H9 (cell line): ENCODE results near the gene SCN7A. TPM values are rescaled to one million over a fixed set of nuclear protein-coding genes. Genes with fewer than 3 reads are reported as not detected.

Experiments used
- DNase-seq: peaks from one replicate; pipeline ENCODE4 v3.0.0-alpha.2; 2017
- H2AFZ ChIP-seq: one replicate; pipeline ENCODE4 v1.6.1; 2013; ENCODE audit warnings: mild to moderate bottlenecking, low read length, control low read depth, moderate library complexity
- H2AK5ac ChIP-seq: 2 replicates; pipeline ENCODE4 v1.6.1; 2013; ENCODE audit warnings: low read length, control low read depth, mixed read lengths; ENCODE audit not compliant: insufficient read length
- H2BK120ac ChIP-seq: one replicate; pipeline ENCODE4 v1.6.1; 2013; ENCODE audit warnings: low read depth, mild to moderate bottlenecking, low read length, control low read depth, inconsistent platforms; ENCODE audit not compliant: poor library complexity, severe bottlenecking
- H2BK12ac ChIP-seq: 2 replicates; pipeline ENCODE4 v1.6.1; 2013; ENCODE audit warnings: low read length, control low read depth, mixed read lengths, low read depth; ENCODE audit not compliant: insufficient read length
- H2BK15ac ChIP-seq: 2 replicates; pipeline ENCODE4 v1.6.1; 2013; ENCODE audit warnings: low read depth, low read length, control low read depth
- H2BK20ac ChIP-seq: one replicate; pipeline ENCODE4 v1.6.1; 2013; ENCODE audit warnings: low read depth, mild to moderate bottlenecking, low read length, control low read depth, inconsistent platforms; ENCODE audit not compliant: poor library complexity, severe bottlenecking
- H2BK5ac ChIP-seq: 2 replicates; pipeline ENCODE4 v1.6.1; 2013; ENCODE audit warnings: low read length, control low read depth, mixed read lengths; ENCODE audit not compliant: insufficient read length
- H3K14ac ChIP-seq: 2 replicates; pipeline ENCODE4 v1.6.1; 2013; ENCODE audit warnings: low read length, control low read depth; ENCODE audit not compliant: insufficient read depth
- H3K18ac ChIP-seq: 2 replicates; pipeline ENCODE4 v1.6.1; 2013; ENCODE audit warnings: low read depth, mild to moderate bottlenecking, mixed read lengths, low read length, control low read depth; ENCODE audit not compliant: insufficient read length
- H3K23ac ChIP-seq: 2 replicates; pipeline ENCODE4 v1.6.1; 2013; ENCODE audit warnings: low read length, control low read depth, mixed read lengths, low read depth; ENCODE audit not compliant: insufficient read length
- H3K23me2 ChIP-seq: 2 replicates; pipeline ENCODE4 v1.6.1; 2013; ENCODE audit warnings: low read depth, mild to moderate bottlenecking, mixed read lengths, low read length, control low read depth; ENCODE audit not compliant: insufficient read length, poor library complexity, severe bottlenecking
- H3K27ac ChIP-seq: 2 replicates; pipeline ENCODE4 v1.5.1; 2013; ENCODE audit warnings: low read length, control low read depth, mixed read lengths, low read depth; ENCODE audit not compliant: insufficient read length
- H3K27me3 ChIP-seq: 2 replicates; pipeline ENCODE4 v1.6.1; 2013; ENCODE audit warnings: low read length, control low read depth, inconsistent platforms; ENCODE audit not compliant: insufficient read depth
- H3K4ac ChIP-seq: 2 replicates; pipeline ENCODE4 v1.6.1; 2013; ENCODE audit warnings: low read depth, mild to moderate bottlenecking, control low read depth, inconsistent platforms, low read length, moderate library complexity
- H3K4me1 ChIP-seq: 2 replicates; pipeline ENCODE4 v1.6.1; 2013; ENCODE audit warnings: low read length, control low read depth, inconsistent platforms; ENCODE audit not compliant: insufficient read depth
- H3K4me2 ChIP-seq: 2 replicates; pipeline ENCODE4 v1.6.1; 2013; ENCODE audit warnings: low read length, control low read depth, mixed read lengths; ENCODE audit not compliant: insufficient read length, insufficient read depth
- H3K56ac ChIP-seq: 2 replicates; pipeline ENCODE4 v1.6.1; 2013; ENCODE audit warnings: low read depth, mild to moderate bottlenecking, mixed read lengths, low read length, control low read depth; ENCODE audit not compliant: insufficient read length
- H3K79me1 ChIP-seq: 2 replicates; pipeline ENCODE4 v1.6.1; 2013; ENCODE audit warnings: low read depth, mild to moderate bottlenecking, moderate library complexity, low read length, control low read depth, inconsistent platforms; ENCODE audit not compliant: insufficient read depth, poor library complexity, severe bottlenecking
- H3K79me2 ChIP-seq: 2 replicates; pipeline ENCODE4 v1.6.1; 2013; ENCODE audit warnings: low read length, control low read depth, inconsistent platforms; ENCODE audit not compliant: insufficient read depth
- H3K9ac ChIP-seq: 2 replicates; pipeline ENCODE4 v1.6.1; 2013; ENCODE audit warnings: low read length, control low read depth, mixed read lengths; ENCODE audit not compliant: insufficient read length; ENCODE audit errors: extremely low read depth
- H3K9me3 ChIP-seq: one replicate; pipeline ENCODE4 v1.6.1; 2013; ENCODE audit warnings: low read depth, low read length, inconsistent platforms; ENCODE audit not compliant: control insufficient read depth
- H3T11ph ChIP-seq: one replicate; pipeline ENCODE4 v1.6.1; 2013; ENCODE audit warnings: mild to moderate bottlenecking, low read length, control low read depth, inconsistent platforms
- H4K20me1 ChIP-seq: one replicate; pipeline ENCODE4 v1.6.1; 2013; ENCODE audit not compliant: control insufficient read depth, insufficient read length, insufficient read depth
- H4K5ac ChIP-seq: 2 replicates; pipeline ENCODE4 v1.6.1; 2013; ENCODE audit warnings: low read depth, mild to moderate bottlenecking, mixed read lengths, low read length, control low read depth; ENCODE audit not compliant: insufficient read length
- H4K8ac ChIP-seq: replicated peaks from 2 replicates; pipeline ENCODE4 v1.6.1; 2013; ENCODE audit warnings: low read length, control low read depth, mixed read lengths, low read depth; ENCODE audit not compliant: insufficient read length
- H4K91ac ChIP-seq: 2 replicates; pipeline ENCODE4 v1.6.1; 2013; ENCODE audit warnings: low read depth, mild to moderate bottlenecking, moderate library complexity, mixed read lengths, low read length, control low read depth; ENCODE audit not compliant: insufficient read length
- H3K27ac Mint-ChIP-seq, 3 experiments: 2 replicates in 2 of 3; 3 replicates in 1 of 3; pipeline ENCODE4 v1.8.0; 2020 to 2021; ENCODE audit warnings: mixed read lengths in 3 of 3, mild to moderate bottlenecking in 1 of 3, moderate library complexity in 1 of 3
- H3K27me3 Mint-ChIP-seq: 2 replicates; pipeline ENCODE4 v1.8.0; 2021; ENCODE audit warnings: low read depth, mild to moderate bottlenecking, moderate library complexity, mixed read lengths
- H3K36me3 Mint-ChIP-seq, 3 experiments: 2 replicates in 2 of 3; 3 replicates in 1 of 3; pipeline ENCODE4 v1.8.0; 2020 to 2021; ENCODE audit warnings: low read depth in 3 of 3, mixed read lengths in 3 of 3; ENCODE audit not compliant: insufficient read depth in 1 of 3
- H3K4me1 Mint-ChIP-seq, 2 experiments: 2 replicates each; pipeline ENCODE4 v1.8.0; 2020; ENCODE audit warnings: mixed read lengths in 2 of 2
- H3K4me3 Mint-ChIP-seq, 2 experiments: 2 replicates in 1 of 2; 3 replicates in 1 of 2; pipeline ENCODE4 v1.8.0; 2020 to 2021; ENCODE audit warnings: mild to moderate bottlenecking in 2 of 2, mixed read lengths in 2 of 2, moderate library complexity in 1 of 2
- H3K9me3 Mint-ChIP-seq, 2 experiments: 2 replicates in 1 of 2; 3 replicates in 1 of 2; pipeline ENCODE4 v1.8.0; 2020; ENCODE audit warnings: mild to moderate bottlenecking in 2 of 2, mixed read lengths in 2 of 2, moderate library complexity in 1 of 2
- total RNA-seq: library from RNA; stranded (reverse); gene quantifications from 2 replicates; pipeline ENCODE4 v1.2.1, GENCODE V29; 2021
- TF ChIP-seq, protein P1 (sequence below): fragments of 200-600 bp; sonication (generic); conservative IDR thresholded peaks from 3 replicates; pipeline ENCODE4 v1.8.0; 2021; ENCODE audit warnings: antibody characterized with exemption, mild to moderate bottlenecking

The SCN7A gene
- total RNA-seq, 1 experiment from 2014 or later: 0.07 TPM

GRCh38 chr2:166373951-166374350 is 120.1 kb downstream of the SCN7A start:
- no peak overlapping the region for H2AK5ac ChIP-seq
- Mint-ChIP-seq H3K9me3 (no peaks in the 10 kb centered on the region; a peak in 1 of 5 replicates), H3K4me1 (peaks cover 30 to 40% of the 10 kb centered on the region in 2 experiments), H3K27ac (no peak overlapping the region), H3K36me3 (no peaks in the 10 kb centered on the region), H3K4me3 (no peak overlapping the region), H3K27me3 (peaks cover 29% of the 10 kb centered on the region)
- H2BK20ac ChIP-seq: no peak overlapping the region
- H2BK120ac ChIP-seq: no peak overlapping the region
- H3K27me3 ChIP-seq: no peaks in the 10 kb centered on the region
- no peak overlapping the region for H2BK12ac ChIP-seq
- no peak overlapping the region for H3K56ac ChIP-seq
- peaks cover 11% of the 10 kb centered on the region for H3K23me2 ChIP-seq
- TF ChIP-seq, protein P1, sequence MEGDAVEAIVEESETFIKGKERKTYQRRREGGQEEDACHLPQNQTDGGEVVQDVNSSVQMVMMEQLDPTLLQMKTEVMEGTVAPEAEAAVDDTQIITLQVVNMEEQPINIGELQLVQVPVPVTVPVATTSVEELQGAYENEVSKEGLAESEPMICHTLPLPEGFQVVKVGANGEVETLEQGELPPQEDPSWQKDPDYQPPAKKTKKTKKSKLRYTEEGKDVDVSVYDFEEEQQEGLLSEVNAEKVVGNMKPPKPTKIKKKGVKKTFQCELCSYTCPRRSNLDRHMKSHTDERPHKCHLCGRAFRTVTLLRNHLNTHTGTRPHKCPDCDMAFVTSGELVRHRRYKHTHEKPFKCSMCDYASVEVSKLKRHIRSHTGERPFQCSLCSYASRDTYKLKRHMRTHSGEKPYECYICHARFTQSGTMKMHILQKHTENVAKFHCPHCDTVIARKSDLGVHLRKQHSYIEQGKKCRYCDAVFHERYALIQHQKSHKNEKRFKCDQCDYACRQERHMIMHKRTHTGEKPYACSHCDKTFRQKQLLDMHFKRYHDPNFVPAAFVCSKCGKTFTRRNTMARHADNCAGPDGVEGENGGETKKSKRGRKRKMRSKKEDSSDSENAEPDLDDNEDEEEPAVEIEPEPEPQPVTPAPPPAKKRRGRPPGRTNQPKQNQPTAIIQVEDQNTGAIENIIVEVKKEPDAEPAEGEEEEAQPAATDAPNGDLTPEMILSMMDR: no peak
- peaks cover 6% of the 10 kb centered on the region; the same call in 1 of the 2 replicates for H3K4me1 ChIP-seq
- H2AFZ ChIP-seq: no peak overlapping the region
- DNase-seq: no peak
- no peak overlapping the region for H4K91ac ChIP-seq
- H3K9ac ChIP-seq: no peak overlapping the region
- no peak overlapping the region for H3K4me2 ChIP-seq
- no peak overlapping the region for H3K14ac ChIP-seq
- H2BK15ac ChIP-seq: no peak overlapping the region
- no peak overlapping the region for H4K5ac ChIP-seq
- H3T11ph ChIP-seq: no peak overlapping the region
- no peak overlapping the region for H3K4ac ChIP-seq
- no peaks in the 10 kb centered on the region for H4K20me1 ChIP-seq
- H3K27ac ChIP-seq: no peak overlapping the region
- no peak overlapping the region for H3K18ac ChIP-seq
- no peaks in the 10 kb centered on the region for H3K79me2 ChIP-seq
- no peaks in the 10 kb centered on the region for H3K9me3 ChIP-seq
- no peaks in the 10 kb centered on the region for H3K79me1 ChIP-seq
- H3K23ac ChIP-seq: no peak overlapping the region
- H4K8ac ChIP-seq: no peak overlapping the region
- no peak overlapping the region for H2BK5ac ChIP-seq
